GM18868 (cell line): ENCODE data around the gene CNPPD1.

Experiments used
- ATAC-seq: cut with Tn5 transposase; IDR thresholded peaks from one replicate; pipeline ENCODE4 v1.9.1; 2021; ENCODE audit warnings: mild to moderate bottlenecking, moderate library complexity; ENCODE audit not compliant: unreplicated experiment

CNPPD1 gene

GRCh38 chr2:219123356-219124135, 53.2 kb downstream of the CNPPD1 start:
- no peak for ATAC-seq

GRCh38 chr2:219122202-219122980, 54.3 kb downstream of the CNPPD1 start:
- no peak for ATAC-seq
